Subcutaneous abdominal adipose tissue (tissue), 5 donors: Measurements from ENCODE around the gene HDAC10.

Experiments
- H3K27ac ChIP-seq: one replicate; pipeline ENCODE4 v1.7.0; 2013; ENCODE audit warnings: low read depth, mild to moderate bottlenecking, inconsistent platforms, low read length, moderate library complexity
- H3K27me3 ChIP-seq, 5 donors: one replicate each; pipeline ENCODE4 v1.7.0; 2013; ENCODE audit warnings: low read length in 5 of 5, inconsistent platforms in 1 of 5; ENCODE audit not compliant: control insufficient read depth in 5 of 5, insufficient read depth in 4 of 5
- H3K36me3 ChIP-seq, 5 donors: one replicate each; pipeline ENCODE4 v1.7.0; 2013; ENCODE audit warnings: low read length in 5 of 5; ENCODE audit not compliant: control insufficient read depth in 5 of 5, insufficient read depth in 5 of 5
- H3K4me1 ChIP-seq, 5 donors: one replicate each; pipeline ENCODE4 v1.7.0; 2013; ENCODE audit warnings: low read length in 5 of 5, mild to moderate bottlenecking in 3 of 5, moderate library complexity in 1 of 5; ENCODE audit not compliant: control insufficient read depth in 5 of 5, insufficient read depth in 5 of 5
- H3K4me3 ChIP-seq, 5 donors: one replicate each; pipeline ENCODE4 v1.7.0; 2013; ENCODE audit warnings: low read length in 5 of 5, low read depth in 1 of 5
- H3K9ac ChIP-seq, 5 donors: one replicate each; pipeline ENCODE4 v1.7.0; 2013; ENCODE audit warnings: low read length in 5 of 5, mild to moderate bottlenecking in 4 of 5, moderate library complexity in 3 of 5
- H3K9me3 ChIP-seq, 5 donors: one replicate each; pipeline ENCODE4 v1.7.0; 2013; ENCODE audit warnings: low read length in 5 of 5; ENCODE audit not compliant: control insufficient read depth in 5 of 5
- donor health status: healthy.
- donor health status: healthy.
- donor health status: healthy.
- donor health status: healthy.
- donor health status: healthy.

HDAC10 gene

GRCh38 chr22:50218153-50218995, 32.7 kb downstream of the HDAC10 start:
- Histone ChIP-seq H3K9me3 (no peaks in the 10 kb centered on the region), H3K9ac (no peak overlapping the region), H3K36me3 (peaks cover 0 to 94% (median 84%) of the 10 kb centered on the region in 5 donors), H3K27me3 (no peaks in the 10 kb centered on the region), H3K27ac (no peak overlapping the region), H3K4me3 (no peak overlapping the region), H3K4me1 (peaks cover 0 to 12% (median 10%) of the 10 kb centered on the region in 5 donors)

- Histone ChIP-seq H3K27ac (no peak overlapping the region), H3K27me3 (no peaks in the 10 kb centered on the region), H3K36me3 (peaks cover 2 to 94% (median 84%) of the 10 kb centered on the region in 5 donors)
These were observed 33.4 kb downstream of the HDAC10 start for GRCh38 chr22:50217543-50218152.

GRCh38 chr22:50216684-50217520, 34.2 kb downstream of the HDAC10 start:
- Histone ChIP-seq H3K4me3 (no peak overlapping the region), H3K27ac (no peak overlapping the region), H3K9me3 (no peaks in the 10 kb centered on the region), H3K9ac (no peak overlapping the region), H3K27me3 (no peaks in the 10 kb centered on the region), H3K4me1 (peaks cover 0 to 12% (median 10%) of the 10 kb centered on the region in 5 donors), H3K36me3 (peaks cover 4 to 94% (median 82%) of the 10 kb centered on the region in 5 donors)

More at GRCh38 chr22:50217543-50218152, 33.4 kb downstream of the HDAC10 start:
- no peak overlapping the region for H3K4me3 ChIP-seq
- H3K9me3 ChIP-seq = no peaks in the 10 kb centered on the region
- peaks cover 0 to 12% (median 10%) of the 10 kb centered on the region in 5 donors for H3K4me1 ChIP-seq
- H3K9ac ChIP-seq = no peak overlapping the region

- Histone ChIP-seq H3K36me3 (peaks cover 4 to 91% (median 78%) of the 10 kb centered on the region in 5 donors), H3K27me3 (no peaks in the 10 kb centered on the region), H3K9ac (no peak overlapping the region), H3K4me1 (peaks cover 0 to 12% (median 10%) of the 10 kb centered on the region in 5 donors), H3K4me3 (no peak overlapping the region), H3K27ac (no peak overlapping the region), H3K9me3 (no peaks in the 10 kb centered on the region)
These were observed 34.9 kb downstream of the HDAC10 start for GRCh38 chr22:50216055-50216683.

GRCh38 chr22:50215297-50216054, 35.6 kb downstream of the HDAC10 start:
- H3K4me1 ChIP-seq = peaks cover 0 to 12% (median 10%) of the 10 kb centered on the region in 5 donors
- no peaks in the 10 kb centered on the region for H3K27me3 ChIP-seq
- H3K9me3 ChIP-seq = no peaks in the 10 kb centered on the region
- no peak overlapping the region for H3K27ac ChIP-seq
- H3K36me3 ChIP-seq = peaks cover 4 to 91% (median 78%) of the 10 kb centered on the region in 5 donors
- H3K4me3 ChIP-seq = no peak overlapping the region
- no peak overlapping the region for H3K9ac ChIP-seq

- peaks cover 4 to 88% (median 76%) of the 10 kb centered on the region in 5 donors for H3K36me3 ChIP-seq
- H3K27ac ChIP-seq = no peak overlapping the region
- H3K27me3 ChIP-seq = no peaks in the 10 kb centered on the region
- no peak overlapping the region for H3K9ac ChIP-seq
- H3K4me3 ChIP-seq = no peak overlapping the region
- H3K4me1 ChIP-seq = peaks cover 0 to 12% (median 7%) of the 10 kb centered on the region in 5 donors
- no peaks in the 10 kb centered on the region for H3K9me3 ChIP-seq
These were observed 37.8 kb downstream of the HDAC10 start for GRCh38 chr22:50213263-50213662.

GRCh38 chr22:50211147-50211546, 39.9 kb downstream of the HDAC10 start:
- H3K36me3 ChIP-seq = peaks cover 4 to 87% (median 69%) of the 10 kb centered on the region in 5 donors
- no peaks in the 10 kb centered on the region for H3K27me3 ChIP-seq
- no peak overlapping the region for H3K4me3 ChIP-seq
- peaks cover 0 to 29% (median 23%) of the 10 kb centered on the region in 5 donors for H3K4me1 ChIP-seq
- no peak overlapping the region for H3K9ac ChIP-seq
- H3K9me3 ChIP-seq = no peaks in the 10 kb centered on the region
- H3K27ac ChIP-seq = no peak overlapping the region

GRCh38 chr22:50210378-50211139, 40.5 kb downstream of the HDAC10 start:
- no peaks in the 10 kb centered on the region for H3K9me3 ChIP-seq
- peaks cover 0 to 35% (median 25%) of the 10 kb centered on the region in 5 donors for H3K4me1 ChIP-seq
- H3K4me3 ChIP-seq = no peak overlapping the region
- H3K36me3 ChIP-seq = peaks cover 4 to 86% (median 66%) of the 10 kb centered on the region in 5 donors
- no peak overlapping the region for H3K9ac ChIP-seq
- no peak overlapping the region for H3K27ac ChIP-seq
- H3K27me3 ChIP-seq = no peaks in the 10 kb centered on the region
